HEK293 (cell line): ENCODE data around the gene NDFIP2.
A peak's percentile ranks its signal among the peaks of the same experiment; 100 is the strongest.

ENCODE experiments used
- CTCF ChIA-PET: fragments of 350-600 bp; formaldehyde crosslinking; extraction: SDS; loops from one replicate; lab custom pipeline; 2021; ENCODE audit warnings: antibody characterized with exemption; lab: Yijun Ruan, JAX
- POLR2A ChIA-PET: fragments of 300-600 bp; formaldehyde crosslinking; extraction: SDS; loops from one replicate; lab custom pipeline; 2020; ENCODE audit warnings: antibody characterized with exemption, inconsistent platforms; lab: Yijun Ruan, JAX
- H3K27ac ChIP-seq: fragments of 200-500 bp; sonication (Bioruptor generic); 2 replicates; pipeline ENCODE4 v1.5.1; 2014; ENCODE audit warnings: low read depth, low read length, control low read depth, inconsistent platforms; ENCODE audit errors: extremely low read depth
- H3K36me3 ChIP-seq, 2 experiments: fragments of 200-500 bp in 1 of 2; sonication (Bioruptor generic) in 1 of 2; 1 replicate in 1 of 2; 2 replicates in 1 of 2; pipeline ENCODE4 v1.5.1; 2014 to 2017; ENCODE audit warnings: inconsistent platforms in 2 of 2, low read length in 2 of 2; ENCODE audit not compliant: control insufficient read depth in 2 of 2, insufficient read depth in 1 of 2
- H3K4me1 ChIP-seq: fragments of 200-500 bp; sonication (Bioruptor generic); 2 replicates; pipeline ENCODE4 v1.5.1; 2014; ENCODE audit warnings: mild to moderate bottlenecking, low read length, inconsistent platforms; ENCODE audit not compliant: control insufficient read depth, insufficient read depth
- H3K4me3 ChIP-seq: 2 replicates; pipeline ENCODE4 v1.5.1; 2011; ENCODE audit warnings: low read depth, mild to moderate bottlenecking, control low read depth, low read length, moderate library complexity
- H3K9me3 ChIP-seq: fragments of 200-500 bp; sonication (Bioruptor generic); 2 replicates; pipeline ENCODE4 v1.5.1; 2014; ENCODE audit warnings: low read depth, low read length, inconsistent platforms; ENCODE audit not compliant: control insufficient read depth, insufficient read depth
- EGR2 ChIP-seq: fragments of 450-650 bp; formaldehyde crosslinking; IDR thresholded peaks from 2 replicates; pipeline ENCODE4 v1.5.1; 2016; ENCODE audit warnings: low read depth, missing biosample characterization, missing genetic modification characterization
- FEZF1 ChIP-seq: fragments of 450-650 bp; formaldehyde crosslinking; IDR thresholded peaks from 2 replicates; pipeline ENCODE4 v1.5.1; 2016; ENCODE audit warnings: missing biosample characterization, missing genetic modification characterization
- GFI1B ChIP-seq: fragments of 450-650 bp; formaldehyde crosslinking; IDR thresholded peaks from 2 replicates; pipeline ENCODE4 v1.5.1; 2016; ENCODE audit warnings: missing biosample characterization, missing genetic modification characterization
- HOXC10 ChIP-seq: sonication (generic); formaldehyde crosslinking; IDR thresholded peaks from 2 replicates; pipeline ENCODE4 v1.8.1; 2023; ENCODE audit warnings: mild to moderate bottlenecking, missing genetic modification reagents
- MEIS1 ChIP-seq: sonication (generic); formaldehyde crosslinking; IDR thresholded peaks from 2 replicates; pipeline ENCODE4 v1.8.1; 2022; ENCODE audit warnings: missing genetic modification reagents, mild to moderate bottlenecking, borderline replicate concordance
- SP3 ChIP-seq: fragments of 450-650 bp; formaldehyde crosslinking; IDR thresholded peaks from 2 replicates; pipeline ENCODE4 v1.5.1; 2016; ENCODE audit warnings: missing biosample characterization, missing genetic modification characterization
- ZBTB1 ChIP-seq: fragments of 450-650 bp; formaldehyde crosslinking; IDR thresholded peaks from 2 replicates; pipeline ENCODE4 v1.5.1; 2016; ENCODE audit warnings: missing biosample characterization, missing genetic modification characterization
- ZNF529 ChIP-seq: fragments of 450-650 bp; formaldehyde crosslinking; IDR thresholded peaks from 2 replicates; pipeline ENCODE4 v1.5.1; 2017; ENCODE audit warnings: missing genetic modification characterization, missing biosample characterization; ENCODE audit not compliant: insufficient replicate concordance
- ZXDB ChIP-seq: fragments of 450-650 bp; formaldehyde crosslinking; IDR thresholded peaks from 2 replicates; pipeline ENCODE4 v1.5.1; 2016; ENCODE audit warnings: missing biosample characterization, missing genetic modification characterization
- TF ChIP-seq, protein P1 (sequence below): fragments of 450-650 bp; formaldehyde crosslinking; IDR thresholded peaks from 2 replicates; pipeline ENCODE4 v1.5.1; 2017; ENCODE audit warnings: missing biosample characterization, missing genetic modification characterization
- TF ChIP-seq, protein P2 (sequence below): fragments of 450-650 bp; formaldehyde crosslinking; IDR thresholded peaks from 2 replicates; pipeline ENCODE4 v1.5.1; 2016; ENCODE audit warnings: missing biosample characterization, missing genetic modification characterization
- TF ChIP-seq, protein P3 (sequence below): fragments of 450-650 bp; formaldehyde crosslinking; IDR thresholded peaks from 2 replicates; pipeline ENCODE4 v1.5.1; 2016; ENCODE audit warnings: missing biosample characterization, missing genetic modification characterization
- TF ChIP-seq, protein P4 (sequence below): fragments of 450-650 bp; formaldehyde crosslinking; IDR thresholded peaks from 2 replicates; pipeline ENCODE4 v1.5.1; 2016; ENCODE audit warnings: missing biosample characterization, missing genetic modification characterization
- TF ChIP-seq, protein P5 (sequence below): fragments of 450-650 bp; formaldehyde crosslinking; IDR thresholded peaks from 2 replicates; pipeline ENCODE4 v1.5.1; 2017; ENCODE audit warnings: missing biosample characterization, missing genetic modification characterization

Gene NDFIP2

DNA sequence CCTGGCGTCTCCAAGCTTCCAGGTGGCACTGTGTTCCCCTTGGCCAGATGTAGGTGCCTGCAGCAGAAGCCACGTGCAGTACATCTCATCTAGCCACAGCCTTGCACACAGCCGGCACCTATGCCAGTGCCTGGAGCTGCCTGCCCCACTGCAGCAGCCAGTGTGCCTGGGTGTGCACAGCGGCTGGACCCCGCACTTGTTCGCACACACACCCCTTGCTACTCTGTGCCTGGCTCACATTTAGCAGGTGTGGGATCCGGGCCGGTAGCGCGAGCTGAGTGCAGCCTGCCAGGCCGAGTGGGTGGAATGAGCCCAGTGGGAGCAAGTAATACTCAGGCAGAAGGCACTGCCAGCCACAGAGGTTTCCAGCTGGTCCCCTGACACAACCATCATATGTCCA lies 48.0 kb upstream of the NDFIP2 start:
- Histone ChIP-seq H3K4me3 (no peak overlapping the region), H3K36me3 (no peaks in the 10 kb centered on the region), H3K9me3 (no peaks in the 10 kb centered on the region), H3K4me1 (no peaks in the 10 kb centered on the region), H3K27ac (no peak overlapping the region)
- POLR2A ChIA-PET, result no interaction called here
- 0 out of 2 replicates have a peak, but pooled peaks have one; percentile 25 for TF ChIP-seq EGR2 (tag by site-specific recombination)
- TF ChIP-seq, protein P1, sequence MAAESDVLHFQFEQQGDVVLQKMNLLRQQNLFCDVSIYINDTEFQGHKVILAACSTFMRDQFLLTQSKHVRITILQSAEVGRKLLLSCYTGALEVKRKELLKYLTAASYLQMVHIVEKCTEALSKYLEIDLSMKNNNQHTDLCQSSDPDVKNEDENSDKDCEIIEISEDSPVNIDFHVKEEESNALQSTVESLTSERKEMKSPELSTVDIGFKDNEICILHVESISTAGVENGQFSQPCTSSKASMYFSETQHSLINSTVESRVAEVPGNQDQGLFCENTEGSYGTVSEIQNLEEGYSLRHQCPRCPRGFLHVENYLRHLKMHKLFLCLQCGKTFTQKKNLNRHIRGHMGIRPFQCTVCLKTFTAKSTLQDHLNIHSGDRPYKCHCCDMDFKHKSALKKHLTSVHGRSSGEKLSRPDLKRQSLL (tag by site-specific recombination), result no peak
- TF ChIP-seq SP3, result no peak
- TF ChIP-seq ZXDB (tag by site-specific recombination), result no peak
- TF ChIP-seq, protein P2, sequence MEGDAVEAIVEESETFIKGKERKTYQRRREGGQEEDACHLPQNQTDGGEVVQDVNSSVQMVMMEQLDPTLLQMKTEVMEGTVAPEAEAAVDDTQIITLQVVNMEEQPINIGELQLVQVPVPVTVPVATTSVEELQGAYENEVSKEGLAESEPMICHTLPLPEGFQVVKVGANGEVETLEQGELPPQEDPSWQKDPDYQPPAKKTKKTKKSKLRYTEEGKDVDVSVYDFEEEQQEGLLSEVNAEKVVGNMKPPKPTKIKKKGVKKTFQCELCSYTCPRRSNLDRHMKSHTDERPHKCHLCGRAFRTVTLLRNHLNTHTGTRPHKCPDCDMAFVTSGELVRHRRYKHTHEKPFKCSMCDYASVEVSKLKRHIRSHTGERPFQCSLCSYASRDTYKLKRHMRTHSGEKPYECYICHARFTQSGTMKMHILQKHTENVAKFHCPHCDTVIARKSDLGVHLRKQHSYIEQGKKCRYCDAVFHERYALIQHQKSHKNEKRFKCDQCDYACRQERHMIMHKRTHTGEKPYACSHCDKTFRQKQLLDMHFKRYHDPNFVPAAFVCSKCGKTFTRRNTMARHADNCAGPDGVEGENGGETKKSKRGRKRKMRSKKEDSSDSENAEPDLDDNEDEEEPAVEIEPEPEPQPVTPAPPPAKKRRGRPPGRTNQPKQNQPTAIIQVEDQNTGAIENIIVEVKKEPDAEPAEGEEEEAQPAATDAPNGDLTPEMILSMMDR (tag by site-specific recombination), result no peak
- TF ChIP-seq HOXC10 (CRISPR knock-in tag), result no peak
- TF ChIP-seq, protein P3, sequence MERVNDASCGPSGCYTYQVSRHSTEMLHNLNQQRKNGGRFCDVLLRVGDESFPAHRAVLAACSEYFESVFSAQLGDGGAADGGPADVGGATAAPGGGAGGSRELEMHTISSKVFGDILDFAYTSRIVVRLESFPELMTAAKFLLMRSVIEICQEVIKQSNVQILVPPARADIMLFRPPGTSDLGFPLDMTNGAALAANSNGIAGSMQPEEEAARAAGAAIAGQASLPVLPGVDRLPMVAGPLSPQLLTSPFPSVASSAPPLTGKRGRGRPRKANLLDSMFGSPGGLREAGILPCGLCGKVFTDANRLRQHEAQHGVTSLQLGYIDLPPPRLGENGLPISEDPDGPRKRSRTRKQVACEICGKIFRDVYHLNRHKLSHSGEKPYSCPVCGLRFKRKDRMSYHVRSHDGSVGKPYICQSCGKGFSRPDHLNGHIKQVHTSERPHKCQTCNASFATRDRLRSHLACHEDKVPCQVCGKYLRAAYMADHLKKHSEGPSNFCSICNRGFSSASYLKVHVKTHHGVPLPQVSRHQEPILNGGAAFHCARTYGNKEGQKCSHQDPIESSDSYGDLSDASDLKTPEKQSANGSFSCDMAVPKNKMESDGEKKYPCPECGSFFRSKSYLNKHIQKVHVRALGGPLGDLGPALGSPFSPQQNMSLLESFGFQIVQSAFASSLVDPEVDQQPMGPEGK (tag by site-specific recombination), result no peak
- CTCF ChIA-PET, result interaction anchor here (2.7 kb wide), 1 partner anchor 9 kb away, joined by 11 read pairs; no protein-coding TSS in a partner anchor

DNA sequence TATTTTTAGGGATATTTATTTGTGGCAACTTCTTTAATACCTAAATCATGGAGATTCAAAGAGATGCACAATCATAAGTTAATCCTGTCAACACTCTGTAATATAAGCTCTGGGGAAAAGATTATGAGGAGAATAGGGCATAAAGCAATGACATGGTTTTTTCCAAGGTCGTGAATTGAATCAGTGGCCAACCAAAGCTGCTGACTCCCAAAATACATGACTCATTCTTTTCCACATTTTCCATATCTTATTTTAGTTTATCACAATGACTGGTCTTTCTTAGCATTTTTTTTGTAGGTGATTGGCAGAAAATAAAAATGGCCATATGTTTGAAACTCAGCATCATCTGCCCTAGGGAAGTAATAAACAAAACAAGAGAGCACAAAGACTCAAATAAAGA lies 46.4 kb upstream of the NDFIP2 start:
- Histone ChIP-seq H3K27ac (no peak overlapping the region), H3K4me1 (no peaks in the 10 kb centered on the region), H3K4me3 (no peak overlapping the region), H3K9me3 (no peaks in the 10 kb centered on the region), H3K36me3 (no peaks in the 10 kb centered on the region)
- CTCF ChIA-PET, result interaction anchor here (2.7 kb wide), 1 partner anchor 11 kb away, joined by 11 read pairs; no protein-coding TSS in a partner anchor
- POLR2A ChIA-PET, result no interaction called here
- TF ChIP-seq, protein P4, sequence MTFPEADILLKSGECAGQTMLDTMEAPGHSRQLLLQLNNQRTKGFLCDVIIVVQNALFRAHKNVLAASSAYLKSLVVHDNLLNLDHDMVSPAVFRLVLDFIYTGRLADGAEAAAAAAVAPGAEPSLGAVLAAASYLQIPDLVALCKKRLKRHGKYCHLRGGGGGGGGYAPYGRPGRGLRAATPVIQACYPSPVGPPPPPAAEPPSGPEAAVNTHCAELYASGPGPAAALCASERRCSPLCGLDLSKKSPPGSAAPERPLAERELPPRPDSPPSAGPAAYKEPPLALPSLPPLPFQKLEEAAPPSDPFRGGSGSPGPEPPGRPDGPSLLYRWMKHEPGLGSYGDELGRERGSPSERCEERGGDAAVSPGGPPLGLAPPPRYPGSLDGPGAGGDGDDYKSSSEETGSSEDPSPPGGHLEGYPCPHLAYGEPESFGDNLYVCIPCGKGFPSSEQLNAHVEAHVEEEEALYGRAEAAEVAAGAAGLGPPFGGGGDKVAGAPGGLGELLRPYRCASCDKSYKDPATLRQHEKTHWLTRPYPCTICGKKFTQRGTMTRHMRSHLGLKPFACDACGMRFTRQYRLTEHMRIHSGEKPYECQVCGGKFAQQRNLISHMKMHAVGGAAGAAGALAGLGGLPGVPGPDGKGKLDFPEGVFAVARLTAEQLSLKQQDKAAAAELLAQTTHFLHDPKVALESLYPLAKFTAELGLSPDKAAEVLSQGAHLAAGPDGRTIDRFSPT (tag by site-specific recombination), result peak; percentile 44; the same call in 1 of the 2 replicates
- TF ChIP-seq ZNF529, result no peak
- TF ChIP-seq, protein P5, sequence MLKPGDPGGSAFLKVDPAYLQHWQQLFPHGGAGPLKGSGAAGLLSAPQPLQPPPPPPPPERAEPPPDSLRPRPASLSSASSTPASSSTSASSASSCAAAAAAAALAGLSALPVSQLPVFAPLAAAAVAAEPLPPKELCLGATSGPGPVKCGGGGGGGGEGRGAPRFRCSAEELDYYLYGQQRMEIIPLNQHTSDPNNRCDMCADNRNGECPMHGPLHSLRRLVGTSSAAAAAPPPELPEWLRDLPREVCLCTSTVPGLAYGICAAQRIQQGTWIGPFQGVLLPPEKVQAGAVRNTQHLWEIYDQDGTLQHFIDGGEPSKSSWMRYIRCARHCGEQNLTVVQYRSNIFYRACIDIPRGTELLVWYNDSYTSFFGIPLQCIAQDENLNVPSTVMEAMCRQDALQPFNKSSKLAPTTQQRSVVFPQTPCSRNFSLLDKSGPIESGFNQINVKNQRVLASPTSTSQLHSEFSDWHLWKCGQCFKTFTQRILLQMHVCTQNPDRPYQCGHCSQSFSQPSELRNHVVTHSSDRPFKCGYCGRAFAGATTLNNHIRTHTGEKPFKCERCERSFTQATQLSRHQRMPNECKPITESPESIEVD (tag by site-specific recombination), result peak; percentile 60; the same call in 1 of the 2 replicates
- 0 out of 2 replicates have a peak, but pooled peaks have one; percentile 22 for TF ChIP-seq GFI1B (tag by site-specific recombination)

DNA sequence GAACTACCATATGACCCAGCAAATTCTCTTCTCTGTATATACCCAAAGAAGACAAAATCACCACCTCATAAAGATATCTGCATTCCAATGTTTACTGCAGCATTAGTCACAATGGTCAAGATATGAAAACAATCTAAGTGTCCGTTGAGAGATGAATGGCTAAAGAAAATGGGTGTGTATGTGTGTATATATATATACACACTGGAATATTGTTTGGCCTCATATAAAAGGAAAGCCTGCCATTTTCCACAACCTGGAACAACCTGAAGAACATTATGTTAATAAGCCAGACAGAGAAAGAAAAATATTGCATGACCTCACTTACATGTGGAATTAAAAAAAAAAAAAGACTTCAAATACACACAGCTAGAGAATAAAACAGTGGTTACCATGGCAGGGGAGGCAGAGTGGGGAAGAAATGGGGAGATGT lies 45.4 kb upstream of the NDFIP2 start:
- H3K4me3 ChIP-seq, result no peak overlapping the region
- H3K9me3 ChIP-seq, result no peaks in the 10 kb centered on the region
- H3K27ac ChIP-seq, result no peak overlapping the region
- TF ChIP-seq ZBTB1 (tag by site-specific recombination), result no peak
- TF ChIP-seq FEZF1 (tag by site-specific recombination), result peak; percentile 25; the same call in 1 of the 2 replicates
- TF ChIP-seq, protein P5 (tag by site-specific recombination), result peak; percentile 40
- TF ChIP-seq MEIS1 (CRISPR knock-in tag), result no peak
- no peaks in the 10 kb centered on the region for H3K36me3 ChIP-seq
- ChIA-PET CTCF (no interaction called here), POLR2A (no interaction called here)
- H3K4me1 ChIP-seq, result no peaks in the 10 kb centered on the region
